Measurements from ENCODE around the gene CDH18.

- TF ChIP-seq CTCF (IDR thresholded peaks at IDR 0.05; ENCODE audit: insufficient read depth, low read length) (no peak), REST (IDR thresholded peaks at IDR 0.05; ENCODE audit: insufficient replicate concordance, low read depth) (no peak), POLR2AphosphoS5 (IDR thresholded peaks at IDR 0.05; ENCODE audit: low read depth) (no peak)
These were observed 192.8 kb downstream of the CDH18 start for GRCh38 chr5:19795218-19795617.

All from HL-60 (cell line).